Keratinocyte (primary cell): Measurements from ENCODE around the gene CDH22. TPM values are rescaled to one million over a fixed set of nuclear protein-coding genes. Genes with fewer than 3 reads are reported as not detected.

Source experiments
- DNase-seq: peaks from one replicate; pipeline ENCODE4 v3.0.0-alpha.2; 2011; ENCODE audit warnings: low read depth, missing footprints, low spot score
- FAIRE-seq: peaks from 2 replicates; lab custom pipeline; 2011; peaks lifted over from hg19 to GRCh38; lab: Jason Lieb, UNC
- H2AFZ ChIP-seq: 2 replicates; pipeline ENCODE4 v1.6.0; 2012; ENCODE audit warnings: low read length, control low read depth, inconsistent platforms; ENCODE audit not compliant: control insufficient read depth
- H3K27ac ChIP-seq: 2 replicates; pipeline ENCODE4 v1.5.1; 2011; ENCODE audit warnings: low read length; ENCODE audit not compliant: control insufficient read depth, insufficient read depth
- H3K27me3 ChIP-seq: 3 replicates; pipeline ENCODE4 v1.6.0; 2011; ENCODE audit warnings: low read length; ENCODE audit not compliant: control insufficient read depth, insufficient read depth; ENCODE audit errors: extremely low read depth
- H3K36me3 ChIP-seq, 2 experiments: 2 replicates in 1 of 2; 3 replicates in 1 of 2; pipeline ENCODE4 v1.5.1; 2011; ENCODE audit warnings: low read length in 2 of 2, mild to moderate bottlenecking in 1 of 2; ENCODE audit not compliant: control insufficient read depth in 2 of 2, insufficient read depth in 2 of 2; ENCODE audit errors: extremely low read depth in 1 of 2
- H3K4me1 ChIP-seq: 3 replicates; pipeline ENCODE4 v1.5.1; 2011; ENCODE audit warnings: low read length; ENCODE audit not compliant: control insufficient read depth, insufficient read depth; ENCODE audit errors: extremely low read depth
- H3K4me2 ChIP-seq: 3 replicates; pipeline ENCODE4 v1.6.0; 2011; ENCODE audit warnings: low read depth, low read length; ENCODE audit not compliant: control insufficient read depth, insufficient read depth; ENCODE audit errors: extremely low read depth
- H3K4me3 ChIP-seq, 3 experiments: fragments of 200-600 bp in 1 of 3; sonication (generic) in 1 of 3; 2 replicates in 2 of 3; 3 replicates in 1 of 3; pipeline ENCODE4 v1.5.1; 2011 to 2016; ENCODE audit warnings: low read length in 3 of 3, mild to moderate bottlenecking in 3 of 3, control low read depth in 2 of 3, inconsistent platforms in 1 of 3, low read depth in 1 of 3, mixed read lengths in 1 of 3, mixed run types in 1 of 3, moderate library complexity in 1 of 3; ENCODE audit not compliant: control insufficient read depth in 2 of 3, insufficient read depth in 2 of 3; ENCODE audit errors: extremely low read depth in 1 of 3
- H3K79me2 ChIP-seq: 2 replicates; pipeline ENCODE4 v1.6.0; 2012; ENCODE audit warnings: low read length; ENCODE audit not compliant: control insufficient read depth, insufficient read depth
- H3K9ac ChIP-seq: 3 replicates; pipeline ENCODE4 v1.6.0; 2011; ENCODE audit warnings: low read length; ENCODE audit not compliant: control insufficient read depth, insufficient read depth; ENCODE audit errors: extremely low read depth
- H3K9me1 ChIP-seq: 3 replicates; pipeline ENCODE4 v1.6.0; 2011; ENCODE audit warnings: low read length; ENCODE audit not compliant: control insufficient read depth, insufficient read depth; ENCODE audit errors: extremely low read depth
- H3K9me3 ChIP-seq: 2 replicates; pipeline ENCODE4 v1.5.1; 2012; ENCODE audit warnings: low read depth, low read length; ENCODE audit not compliant: control insufficient read depth
- H4K20me1 ChIP-seq: 3 replicates; pipeline ENCODE4 v1.6.0; 2011; ENCODE audit warnings: low read length; ENCODE audit not compliant: control insufficient read depth, insufficient read depth; ENCODE audit errors: extremely low read depth
- EZH2 ChIP-seq: IDR thresholded peaks from one replicate; pipeline ENCODE4 v1.6.1; 2012; ENCODE audit warnings: inconsistent platforms, mild to moderate bottlenecking, low read length, moderate library complexity
- dilution Hi-C: fragments of 300-500 bp; cut with MboI; formaldehyde crosslinking; loops from one replicate; pipeline ENCODE4 v1.7.0; 2020; ENCODE audit warnings: low sequenced_read_pairs; ENCODE audit not compliant: extremely low pct_ligation_motif_present
- polyA plus RNA-seq, 5 experiments: library from polyadenylated mRNA; depleted of rRNA in 3 of 5; stranded (reverse) in 3 of 5; stranded (forward) in 1 of 5; unstranded in 1 of 5; fragments of >200 nt; gene quantifications; 1 replicate in 1 of 5; 2 replicates in 3 of 5; 3 replicates in 1 of 5; pipeline versions ENCODE4 v1.2.1 to v1.2.3, GENCODE V29; 2011 to 2012; ENCODE audit warnings: missing spikeins in 2 of 5, low read depth in 1 of 5, low replicate concordance in 1 of 5
- TF ChIP-seq, protein P1 (sequence below), 3 experiments: IDR thresholded peaks in 1 of 3; conservative IDR thresholded peaks in 1 of 3; optimal IDR thresholded peaks in 1 of 3; 2 replicates in 2 of 3; 3 replicates in 1 of 3; pipeline versions ENCODE3 to v1.5.1; 2011; ENCODE audit warnings: low read length in 3 of 3, mild to moderate bottlenecking in 3 of 3, moderate library complexity in 2 of 3, control low read depth in 1 of 3, inconsistent platforms in 1 of 3; ENCODE audit not compliant: insufficient read depth in 2 of 3; ENCODE audit errors: extremely low read depth in 1 of 3

The CDH22 gene
- polyA plus RNA-seq, 1 donor (not counting 4 experiments of a cell fraction or from before 2014, with no cell fraction given) = not detected

DNA sequence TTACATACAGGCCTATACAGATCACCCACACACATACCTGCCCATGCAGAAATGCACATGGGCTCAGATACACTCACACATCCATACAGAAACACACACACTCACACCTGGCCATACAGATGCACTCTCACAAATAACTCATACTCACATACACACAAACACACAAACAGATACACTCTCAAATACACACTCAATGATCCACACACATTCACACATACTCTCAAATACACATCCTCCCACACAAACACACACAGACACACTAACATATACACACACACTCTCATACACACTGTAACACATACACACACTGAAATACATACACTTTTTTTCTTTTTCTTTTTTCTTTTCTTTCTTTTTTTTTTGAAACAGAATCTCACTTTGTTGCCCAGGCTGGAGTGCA is 90.7 kb downstream of the CDH22 start:
- Histone ChIP-seq H3K36me3 (no peaks in the 10 kb centered on the region), H3K4me2 (no peak overlapping the region), H3K27me3 (no peaks in the 10 kb centered on the region), H3K27ac (no peak overlapping the region), H3K9me3 (no peaks in the 10 kb centered on the region), H3K4me1 (no peaks in the 10 kb centered on the region), H4K20me1 (no peaks in the 10 kb centered on the region), H3K9me1 (no peaks in the 10 kb centered on the region), H3K79me2 (no peaks in the 10 kb centered on the region), H3K9ac (no peak overlapping the region), H3K4me3 (no peak overlapping the region), H2AFZ (no peak overlapping the region)
- FAIRE-seq = no peak
- DNase-seq = no peak
- TF ChIP-seq EZH2 = no peak
- dilution Hi-C loops = no loop called here

DNA sequence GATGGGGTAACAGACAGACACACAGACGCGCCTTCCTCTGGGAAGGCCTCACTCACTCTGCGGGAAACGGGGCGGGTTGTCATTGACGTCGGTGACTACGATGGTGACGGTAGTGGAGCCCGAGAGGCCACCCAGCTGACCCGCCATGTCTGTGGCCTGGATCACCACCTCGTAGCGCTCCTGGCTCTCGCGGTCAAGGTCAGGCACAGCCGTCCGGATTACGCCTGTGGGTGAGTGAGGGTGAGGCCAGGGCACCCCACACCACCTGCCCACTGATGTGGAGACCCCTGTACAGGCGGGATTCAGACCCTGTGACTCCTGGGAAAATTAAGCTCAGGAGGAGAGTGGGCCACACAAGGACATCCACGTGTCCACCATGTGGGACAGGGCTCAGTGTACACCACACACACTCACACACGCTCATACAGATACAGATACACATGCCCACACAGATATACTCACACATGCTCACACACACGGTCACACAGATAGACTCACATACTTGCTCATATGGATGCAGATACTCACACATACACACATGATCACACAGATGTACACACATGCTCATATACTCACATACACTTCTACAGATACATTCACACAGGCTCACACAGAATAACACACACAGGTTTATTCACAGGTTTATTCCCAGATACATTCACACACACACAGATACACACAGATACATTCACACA is 91.4 kb downstream of the CDH22 start:
- H3K27me3 ChIP-seq = no peaks in the 10 kb centered on the region
- DNase-seq = no peak
- dilution Hi-C loops = no loop called here
- no peaks in the 10 kb centered on the region for H3K79me2 ChIP-seq
- H3K9me3 ChIP-seq = no peaks in the 10 kb centered on the region
- no peak for TF ChIP-seq EZH2
- TF ChIP-seq, protein P1, sequence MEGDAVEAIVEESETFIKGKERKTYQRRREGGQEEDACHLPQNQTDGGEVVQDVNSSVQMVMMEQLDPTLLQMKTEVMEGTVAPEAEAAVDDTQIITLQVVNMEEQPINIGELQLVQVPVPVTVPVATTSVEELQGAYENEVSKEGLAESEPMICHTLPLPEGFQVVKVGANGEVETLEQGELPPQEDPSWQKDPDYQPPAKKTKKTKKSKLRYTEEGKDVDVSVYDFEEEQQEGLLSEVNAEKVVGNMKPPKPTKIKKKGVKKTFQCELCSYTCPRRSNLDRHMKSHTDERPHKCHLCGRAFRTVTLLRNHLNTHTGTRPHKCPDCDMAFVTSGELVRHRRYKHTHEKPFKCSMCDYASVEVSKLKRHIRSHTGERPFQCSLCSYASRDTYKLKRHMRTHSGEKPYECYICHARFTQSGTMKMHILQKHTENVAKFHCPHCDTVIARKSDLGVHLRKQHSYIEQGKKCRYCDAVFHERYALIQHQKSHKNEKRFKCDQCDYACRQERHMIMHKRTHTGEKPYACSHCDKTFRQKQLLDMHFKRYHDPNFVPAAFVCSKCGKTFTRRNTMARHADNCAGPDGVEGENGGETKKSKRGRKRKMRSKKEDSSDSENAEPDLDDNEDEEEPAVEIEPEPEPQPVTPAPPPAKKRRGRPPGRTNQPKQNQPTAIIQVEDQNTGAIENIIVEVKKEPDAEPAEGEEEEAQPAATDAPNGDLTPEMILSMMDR (optimal IDR thresholded peaks at IDR 0.05 in 1 of 3, IDR thresholded peaks at IDR 0.05 in 1 of 3, conservative IDR thresholded peaks at IDR 0.05 in 1 of 3; ENCODE audit: extremely low read depth in 1 of 3, insufficient read depth in 2 of 3, low read length in 3 of 3) = no peak
- no peak overlapping the region for H3K4me3 ChIP-seq
- no peaks in the 10 kb centered on the region for H3K9me1 ChIP-seq
- H3K27ac ChIP-seq = no peak overlapping the region
- H3K4me1 ChIP-seq = no peaks in the 10 kb centered on the region
- no peak for FAIRE-seq
- H3K9ac ChIP-seq = no peak overlapping the region
- H2AFZ ChIP-seq = no peak overlapping the region
- H3K4me2 ChIP-seq = no peak overlapping the region
- H3K36me3 ChIP-seq = no peaks in the 10 kb centered on the region
- no peaks in the 10 kb centered on the region for H4K20me1 ChIP-seq
